ENCODE measurements around the gene LGALS1.

DNA sequence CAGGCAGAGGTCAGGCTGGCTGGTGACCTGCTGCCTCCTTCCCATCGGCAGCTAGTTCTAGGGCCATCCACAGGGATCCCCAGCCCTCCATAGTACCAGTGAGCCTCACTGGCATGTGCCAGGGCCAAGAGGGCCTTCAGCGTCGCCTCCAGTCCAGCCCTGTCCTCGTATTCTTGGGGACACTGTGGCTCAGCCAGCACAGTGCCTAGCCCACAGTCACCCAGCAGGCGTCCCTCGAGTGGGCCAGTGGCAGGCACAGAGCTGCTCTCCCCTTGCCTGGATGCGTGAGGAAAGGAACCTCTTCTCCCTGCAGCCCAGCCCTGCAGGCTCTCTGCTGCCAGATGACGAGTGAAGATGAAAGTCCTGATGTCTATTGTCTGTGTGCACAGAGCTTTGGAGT lies 46.6 kb upstream of the LGALS1 start:
- TF ChIP-seq, protein P1, sequence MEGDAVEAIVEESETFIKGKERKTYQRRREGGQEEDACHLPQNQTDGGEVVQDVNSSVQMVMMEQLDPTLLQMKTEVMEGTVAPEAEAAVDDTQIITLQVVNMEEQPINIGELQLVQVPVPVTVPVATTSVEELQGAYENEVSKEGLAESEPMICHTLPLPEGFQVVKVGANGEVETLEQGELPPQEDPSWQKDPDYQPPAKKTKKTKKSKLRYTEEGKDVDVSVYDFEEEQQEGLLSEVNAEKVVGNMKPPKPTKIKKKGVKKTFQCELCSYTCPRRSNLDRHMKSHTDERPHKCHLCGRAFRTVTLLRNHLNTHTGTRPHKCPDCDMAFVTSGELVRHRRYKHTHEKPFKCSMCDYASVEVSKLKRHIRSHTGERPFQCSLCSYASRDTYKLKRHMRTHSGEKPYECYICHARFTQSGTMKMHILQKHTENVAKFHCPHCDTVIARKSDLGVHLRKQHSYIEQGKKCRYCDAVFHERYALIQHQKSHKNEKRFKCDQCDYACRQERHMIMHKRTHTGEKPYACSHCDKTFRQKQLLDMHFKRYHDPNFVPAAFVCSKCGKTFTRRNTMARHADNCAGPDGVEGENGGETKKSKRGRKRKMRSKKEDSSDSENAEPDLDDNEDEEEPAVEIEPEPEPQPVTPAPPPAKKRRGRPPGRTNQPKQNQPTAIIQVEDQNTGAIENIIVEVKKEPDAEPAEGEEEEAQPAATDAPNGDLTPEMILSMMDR (IDR thresholded peaks at IDR 0.05), result no peak
- TF ChIP-seq POLR2A (IDR thresholded peaks at IDR 0.05), result no peak

Data from breast epithelium (tissue), 3 donors.